AG09309 (cell line): Measurements from ENCODE around the gene TMTC2.
A peak's percentile ranks its signal among the peaks of the same experiment; 100 is the strongest.

Experiments
- DNase-seq: peaks from one replicate; pipeline ENCODE4 v3.0.0-alpha.2; 2010; ENCODE audit warnings: low read depth
- H3K4me3 ChIP-seq: 2 replicates; pipeline ENCODE4 v1.5.1; 2011; ENCODE audit warnings: mild to moderate bottlenecking, low read depth, low read length, moderate library complexity; ENCODE audit not compliant: control insufficient read depth
- TF ChIP-seq, protein P1 (sequence below): IDR thresholded peaks from 2 replicates; pipeline ENCODE4 v1.5.1; 2011; ENCODE audit warnings: mild to moderate bottlenecking, low read depth, low read length, inconsistent platforms; ENCODE audit not compliant: insufficient read depth, control insufficient read depth; ENCODE audit errors: missing control alignments

The TMTC2 gene

GRCh38 chr12:82857276-82857675, 170.6 kb downstream of the TMTC2 start:
- no peak for DNase-seq
- TF ChIP-seq, protein P1, sequence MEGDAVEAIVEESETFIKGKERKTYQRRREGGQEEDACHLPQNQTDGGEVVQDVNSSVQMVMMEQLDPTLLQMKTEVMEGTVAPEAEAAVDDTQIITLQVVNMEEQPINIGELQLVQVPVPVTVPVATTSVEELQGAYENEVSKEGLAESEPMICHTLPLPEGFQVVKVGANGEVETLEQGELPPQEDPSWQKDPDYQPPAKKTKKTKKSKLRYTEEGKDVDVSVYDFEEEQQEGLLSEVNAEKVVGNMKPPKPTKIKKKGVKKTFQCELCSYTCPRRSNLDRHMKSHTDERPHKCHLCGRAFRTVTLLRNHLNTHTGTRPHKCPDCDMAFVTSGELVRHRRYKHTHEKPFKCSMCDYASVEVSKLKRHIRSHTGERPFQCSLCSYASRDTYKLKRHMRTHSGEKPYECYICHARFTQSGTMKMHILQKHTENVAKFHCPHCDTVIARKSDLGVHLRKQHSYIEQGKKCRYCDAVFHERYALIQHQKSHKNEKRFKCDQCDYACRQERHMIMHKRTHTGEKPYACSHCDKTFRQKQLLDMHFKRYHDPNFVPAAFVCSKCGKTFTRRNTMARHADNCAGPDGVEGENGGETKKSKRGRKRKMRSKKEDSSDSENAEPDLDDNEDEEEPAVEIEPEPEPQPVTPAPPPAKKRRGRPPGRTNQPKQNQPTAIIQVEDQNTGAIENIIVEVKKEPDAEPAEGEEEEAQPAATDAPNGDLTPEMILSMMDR = no peak
- H3K4me3 ChIP-seq = no peak overlapping the region

- TF ChIP-seq, protein P1 = no peak
- no peak overlapping the region for H3K4me3 ChIP-seq
Observed at GRCh38 chr12:82857911-82858533, 171.3 kb downstream of the TMTC2 start.

DNA sequence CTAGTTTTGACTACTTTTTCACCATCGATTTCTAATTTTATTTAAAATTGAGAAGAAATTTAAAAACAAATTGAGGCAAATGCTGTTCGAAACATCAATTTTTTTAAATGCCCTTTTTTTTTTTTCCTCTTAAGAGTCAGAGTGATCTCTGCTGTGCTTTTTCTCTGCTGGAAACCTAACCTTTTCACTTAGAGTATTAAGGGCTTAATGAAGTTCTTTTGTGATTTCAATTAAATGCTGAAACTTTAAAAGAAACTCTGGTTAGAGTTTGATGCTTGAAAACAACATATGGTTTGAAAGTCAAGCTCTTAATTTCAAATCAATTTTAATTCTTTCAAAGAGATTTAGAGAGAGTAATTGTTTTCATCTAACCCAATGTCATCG, 171.8 kb downstream of the TMTC2 start:
- DNase-seq = no peak
- no peak overlapping the region for H3K4me3 ChIP-seq
- TF ChIP-seq, protein P1 = no peak

More at GRCh38 chr12:82857911-82858533, 171.3 kb downstream of the TMTC2 start:
- no peak for DNase-seq

DNA sequence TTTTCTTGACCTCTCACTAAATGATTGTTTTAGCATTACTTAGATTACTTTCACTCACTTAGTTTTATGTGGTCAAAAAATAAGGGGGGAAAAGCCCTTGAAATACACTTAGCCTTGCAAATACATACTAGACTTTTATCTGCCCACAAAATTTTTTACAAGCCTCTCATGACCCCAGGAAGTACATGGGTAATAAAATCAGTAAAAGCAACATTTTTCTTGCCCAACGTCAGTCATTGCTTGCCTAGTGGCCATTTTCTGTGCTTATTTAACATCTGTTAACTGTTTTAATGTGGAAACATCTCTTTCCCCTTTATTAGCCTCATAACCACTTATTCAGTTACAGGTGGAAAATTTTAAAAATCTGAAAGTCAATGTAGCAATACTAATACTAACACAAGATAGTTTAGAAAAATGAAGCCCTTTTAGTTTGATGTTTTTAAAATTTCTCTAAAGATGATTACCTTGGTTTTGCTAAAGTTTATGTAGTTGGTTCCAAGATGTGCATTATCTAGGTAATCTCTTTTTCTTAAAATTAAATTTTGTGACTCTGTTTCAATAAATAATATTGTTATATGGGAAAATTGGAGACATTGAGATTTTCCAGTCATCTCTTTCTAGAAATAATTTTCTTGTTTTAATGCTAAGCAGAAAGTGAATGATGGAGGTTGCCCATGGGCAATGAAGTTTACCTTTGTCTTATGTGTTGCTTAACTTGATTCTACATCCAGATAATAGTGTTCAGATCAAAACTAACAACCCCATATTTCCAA, 175.5 kb downstream of the TMTC2 start:
- H3K4me3 ChIP-seq = no peak overlapping the region
- DNase-seq = peak; percentile 55
- TF ChIP-seq, protein P1 = no peak

DNA sequence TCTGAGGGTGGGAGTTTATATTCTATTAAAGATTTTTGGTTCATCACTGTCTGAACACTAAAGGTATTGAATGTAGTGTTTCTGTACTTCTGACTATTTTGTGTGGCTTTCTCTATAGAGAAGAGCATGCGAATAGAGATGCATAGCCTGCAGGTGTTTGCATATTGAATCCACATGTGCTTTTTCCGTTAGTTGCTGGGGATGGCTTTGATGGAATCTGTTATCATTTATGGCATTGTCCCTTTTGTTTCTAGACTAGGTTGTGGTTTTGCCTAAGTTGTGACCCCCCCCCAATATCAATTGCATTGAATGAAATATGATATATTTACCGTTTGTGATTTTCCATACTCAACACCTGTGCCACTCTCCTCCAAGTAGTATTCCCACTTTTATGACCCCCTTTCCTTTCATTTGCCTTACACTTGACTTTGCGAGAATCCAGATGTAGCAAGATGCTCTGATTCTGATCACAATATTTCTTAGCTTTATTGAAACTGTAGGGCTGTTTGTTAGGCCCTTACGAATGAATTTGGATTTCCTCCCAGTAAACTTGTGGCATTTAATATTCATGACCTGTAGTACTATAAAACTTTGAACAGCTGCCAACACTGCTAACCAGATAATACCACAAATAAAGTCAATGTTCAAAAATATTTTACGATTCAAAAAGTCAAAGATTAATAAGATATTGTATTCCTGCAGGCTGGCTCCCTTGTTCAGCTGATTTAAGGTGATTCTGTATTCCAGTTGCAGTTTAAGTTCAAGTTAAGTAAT, 176.4 kb downstream of the TMTC2 start:
- TF ChIP-seq, protein P1 = no peak
- no peak for DNase-seq
- no peak overlapping the region for H3K4me3 ChIP-seq

- TF ChIP-seq, protein P1 = no peak
- no peak for DNase-seq
- no peak overlapping the region for H3K4me3 ChIP-seq
Observed at GRCh38 chr12:82866227-82866775, 179.6 kb downstream of the TMTC2 start.
